ENCODE measurements around the gene ATP1A4.
"Not testable (repeated sequence)": the region's sequence is repeated elsewhere in the genome, so short reads cannot be mapped to it uniquely, and the experiment has no call there.

The ATP1A4 gene

DNA sequence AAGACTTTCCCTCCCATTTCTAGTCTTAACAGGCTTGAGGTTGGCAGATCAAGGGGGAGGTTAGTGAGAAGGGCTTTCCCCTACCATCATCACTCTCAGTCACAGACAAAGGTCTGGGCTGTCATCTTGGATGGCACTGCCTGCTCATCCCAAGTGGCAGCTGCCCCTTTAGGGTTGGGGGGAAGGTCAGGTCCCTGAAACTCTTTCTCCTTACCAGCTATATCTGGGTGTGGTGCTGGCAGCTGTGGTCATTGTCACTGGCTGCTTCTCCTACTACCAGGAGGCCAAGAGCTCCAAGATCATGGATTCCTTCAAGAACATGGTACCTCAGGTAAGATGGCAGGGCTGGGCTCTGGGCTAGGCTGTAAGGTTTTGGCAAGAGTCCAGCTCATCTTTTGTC is 27.7 kb upstream of the ATP1A4 start:
- DNase-seq (ENCODE audit: low read depth in 2 of 2): no peak

DNA sequence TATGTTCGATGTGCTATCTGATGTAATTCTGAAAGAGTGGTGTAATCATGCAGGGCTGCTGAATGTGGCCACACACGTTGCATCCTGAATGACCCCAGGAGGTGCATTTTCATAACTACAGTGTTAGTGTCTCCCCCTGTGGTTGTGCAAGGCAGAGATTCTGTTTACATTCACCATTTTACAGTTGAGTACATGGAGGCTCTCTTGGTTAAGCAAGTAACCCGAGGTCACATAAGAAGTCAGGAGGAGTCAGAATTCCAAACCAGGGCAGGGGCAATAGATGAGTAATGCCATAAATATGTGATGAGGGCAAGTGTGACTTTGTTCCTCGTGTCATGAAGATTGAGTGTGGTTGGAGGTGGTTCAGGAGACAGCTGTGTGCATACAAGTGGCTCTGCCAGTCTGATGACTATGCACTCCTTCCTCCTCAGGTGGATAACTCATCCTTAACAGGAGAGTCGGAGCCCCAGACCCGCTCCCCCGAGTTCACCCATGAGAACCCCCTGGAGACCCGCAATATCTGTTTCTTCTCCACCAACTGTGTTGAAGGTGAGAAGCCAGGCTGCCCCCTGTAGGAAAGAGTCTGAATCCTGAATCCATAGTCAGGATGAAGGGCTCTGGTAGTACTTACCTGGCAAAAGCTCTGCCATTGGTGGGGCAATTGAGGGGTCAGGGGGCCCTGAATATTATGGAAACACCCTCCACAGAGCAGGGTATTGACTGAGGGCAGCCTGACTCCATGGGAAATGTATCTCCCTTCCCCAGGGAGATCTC is 26.5 kb upstream of the ATP1A4 start:
- DNase-seq (ENCODE audit: low read depth in 2 of 2): no peak

DNA sequence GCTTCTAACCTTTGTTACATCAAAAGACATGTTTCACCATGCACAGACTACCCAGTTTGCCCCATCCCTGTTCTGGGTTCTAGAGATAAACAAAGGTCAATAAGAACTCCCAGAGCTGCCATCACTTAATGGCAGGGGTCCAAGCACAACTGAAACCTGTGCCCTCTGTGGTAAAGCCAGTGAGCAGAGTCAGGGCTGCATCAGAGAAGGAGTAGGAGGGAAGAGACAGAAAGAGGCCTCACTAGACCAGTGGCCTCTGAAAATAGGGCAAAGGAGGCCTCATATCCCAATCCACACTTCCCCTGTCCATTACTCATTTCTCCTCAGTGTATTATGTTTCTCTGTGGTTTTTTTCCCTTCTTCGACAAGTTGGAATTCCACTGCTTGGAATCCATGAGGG is 25.7 kb upstream of the ATP1A4 start:
- no peak for DNase-seq (ENCODE audit: low read depth in 2 of 2)

DNA sequence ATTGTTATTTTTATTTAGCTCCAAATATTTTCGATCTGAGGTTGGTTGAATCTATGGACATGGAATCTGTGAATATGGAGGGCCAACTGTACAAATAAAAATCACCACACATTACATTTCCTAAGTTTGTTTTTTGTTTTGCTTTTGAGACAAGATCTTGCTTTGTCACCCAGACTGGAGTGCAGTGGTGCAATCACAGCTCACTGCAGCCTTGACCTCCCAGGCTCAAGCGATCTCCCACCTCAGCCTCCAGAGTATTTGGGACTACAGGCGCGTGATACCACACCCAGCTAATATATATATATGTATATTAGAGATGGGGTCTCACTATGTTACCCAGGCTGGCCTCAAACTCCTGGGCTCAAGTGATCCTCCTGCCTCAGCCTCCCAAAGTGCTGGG is 25.1 kb upstream of the ATP1A4 start:
- not testable (repeated sequence) for DNase-seq (ENCODE audit: low read depth in 2 of 2)

DNA sequence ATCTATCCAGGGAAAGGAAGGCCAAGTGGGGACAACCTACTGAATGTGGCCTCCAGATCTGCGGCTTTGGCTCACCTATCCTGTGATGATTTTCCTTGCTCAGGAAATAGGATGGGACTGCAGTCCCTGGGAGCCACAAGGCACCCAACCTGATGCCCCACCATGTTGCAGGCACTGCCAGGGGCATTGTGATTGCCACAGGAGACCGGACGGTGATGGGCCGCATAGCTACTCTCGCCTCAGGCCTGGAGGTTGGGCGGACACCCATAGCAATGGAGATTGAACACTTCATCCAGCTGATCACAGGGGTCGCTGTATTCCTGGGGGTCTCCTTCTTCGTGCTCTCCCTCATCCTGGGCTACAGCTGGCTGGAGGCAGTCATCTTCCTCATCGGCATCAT is 24.0 kb upstream of the ATP1A4 start:
- no peak for DNase-seq (ENCODE audit: low read depth in 2 of 2)

DNA sequence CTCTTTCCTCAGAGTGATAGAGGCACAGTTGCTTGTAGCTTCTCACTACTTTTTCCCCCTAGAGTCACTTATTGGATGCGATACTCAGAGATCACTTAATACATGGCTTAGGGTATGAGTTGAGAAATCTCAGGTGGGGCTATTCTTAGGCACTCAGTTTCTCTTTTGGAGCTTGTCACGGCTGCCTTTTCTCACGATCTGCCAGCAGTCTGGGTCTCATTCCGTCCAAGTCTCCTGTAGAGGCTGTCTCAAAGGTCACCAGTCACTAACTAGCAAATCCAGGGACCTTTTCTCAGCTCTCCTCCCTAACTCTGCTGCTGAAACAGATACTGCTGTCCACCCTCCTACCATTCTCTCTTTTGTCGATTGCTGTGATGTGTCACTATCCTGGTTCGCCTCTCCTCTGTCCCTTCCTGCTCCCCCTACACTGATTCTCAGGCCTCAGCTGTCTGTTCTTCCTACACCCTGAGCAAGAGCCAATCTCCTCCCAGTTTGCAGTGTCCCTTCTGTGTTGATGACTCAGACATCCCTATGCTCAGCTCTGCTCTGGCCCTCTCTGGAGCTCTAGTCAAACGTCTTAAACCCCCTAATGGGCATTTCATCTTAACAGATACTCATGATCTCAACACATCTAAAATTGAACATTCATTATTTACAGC is 23.4 kb upstream of the ATP1A4 start:
- DNase-seq (ENCODE audit: low read depth in 2 of 2): no peak

DNA sequence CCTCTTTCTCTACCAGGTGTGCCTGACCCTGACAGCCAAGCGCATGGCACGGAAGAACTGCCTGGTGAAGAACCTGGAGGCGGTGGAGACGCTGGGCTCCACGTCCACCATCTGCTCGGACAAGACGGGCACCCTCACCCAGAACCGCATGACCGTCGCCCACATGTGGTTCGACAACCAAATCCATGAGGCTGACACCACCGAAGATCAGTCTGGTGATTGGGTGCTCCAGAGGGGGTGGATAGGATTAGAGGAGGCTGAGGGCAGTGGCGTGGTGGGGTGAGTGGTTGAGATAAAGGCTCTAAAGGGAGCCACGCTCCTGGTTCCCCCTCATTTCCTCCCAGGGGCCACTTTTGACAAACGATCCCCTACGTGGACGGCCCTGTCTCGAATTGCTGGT is 22.8 kb upstream of the ATP1A4 start:
- DNase-seq (ENCODE audit: low read depth in 2 of 2): no peak

DNA sequence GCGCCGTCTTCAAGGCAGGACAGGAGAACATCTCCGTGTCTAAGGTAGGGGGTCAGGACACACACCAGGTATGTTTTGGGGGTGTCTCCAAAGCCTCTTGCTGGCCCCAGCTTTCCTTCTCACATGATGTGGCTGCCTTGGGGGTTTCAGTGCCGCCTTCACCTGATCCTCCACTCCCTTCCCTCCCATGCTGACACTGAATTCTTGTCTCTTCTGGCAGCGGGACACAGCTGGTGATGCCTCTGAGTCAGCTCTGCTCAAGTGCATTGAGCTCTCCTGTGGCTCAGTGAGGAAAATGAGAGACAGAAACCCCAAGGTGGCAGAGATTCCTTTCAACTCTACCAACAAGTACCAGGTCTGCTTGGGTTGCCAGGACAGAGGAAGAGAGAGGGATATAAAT is 22.4 kb upstream of the ATP1A4 start:
- DNase-seq (ENCODE audit: low read depth in 2 of 2): no peak

DNA sequence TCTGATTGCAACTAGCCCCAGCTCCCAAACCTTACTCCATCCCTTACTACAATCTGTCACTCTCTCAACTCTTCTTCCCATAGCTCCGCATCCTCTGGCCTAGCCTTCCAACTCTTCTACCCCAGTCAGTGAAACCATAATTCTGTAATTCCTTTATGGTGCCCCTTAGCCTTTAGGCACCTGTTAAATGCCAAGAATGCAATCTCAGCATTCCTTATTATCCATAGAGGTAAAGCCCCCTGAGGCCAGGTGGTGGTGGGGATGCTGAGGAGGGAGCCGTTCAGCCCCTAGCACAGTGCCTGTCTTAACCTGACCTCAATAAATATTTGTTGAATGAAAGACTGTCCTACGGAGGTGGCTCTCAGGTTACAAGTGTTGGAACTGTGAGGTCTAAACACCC is 21.8 kb upstream of the ATP1A4 start:
- no peak for DNase-seq (ENCODE audit: low read depth in 2 of 2)

DNA sequence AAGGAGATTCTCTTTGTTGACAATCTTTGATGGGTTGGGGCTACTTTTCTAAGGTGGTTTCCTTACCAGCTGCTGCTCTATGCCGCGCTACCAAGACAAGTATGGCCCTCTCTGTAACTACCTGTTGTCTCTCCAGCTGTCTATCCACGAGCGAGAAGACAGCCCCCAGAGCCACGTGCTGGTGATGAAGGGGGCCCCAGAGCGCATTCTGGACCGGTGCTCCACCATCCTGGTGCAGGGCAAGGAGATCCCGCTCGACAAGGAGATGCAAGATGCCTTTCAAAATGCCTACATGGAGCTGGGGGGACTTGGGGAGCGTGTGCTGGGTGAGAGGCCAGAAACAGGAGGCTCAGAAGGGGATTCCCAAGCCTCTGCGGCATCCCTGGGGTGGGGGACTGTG is 21.4 kb upstream of the ATP1A4 start:
- no peak for DNase-seq (ENCODE audit: low read depth in 2 of 2)

DNA sequence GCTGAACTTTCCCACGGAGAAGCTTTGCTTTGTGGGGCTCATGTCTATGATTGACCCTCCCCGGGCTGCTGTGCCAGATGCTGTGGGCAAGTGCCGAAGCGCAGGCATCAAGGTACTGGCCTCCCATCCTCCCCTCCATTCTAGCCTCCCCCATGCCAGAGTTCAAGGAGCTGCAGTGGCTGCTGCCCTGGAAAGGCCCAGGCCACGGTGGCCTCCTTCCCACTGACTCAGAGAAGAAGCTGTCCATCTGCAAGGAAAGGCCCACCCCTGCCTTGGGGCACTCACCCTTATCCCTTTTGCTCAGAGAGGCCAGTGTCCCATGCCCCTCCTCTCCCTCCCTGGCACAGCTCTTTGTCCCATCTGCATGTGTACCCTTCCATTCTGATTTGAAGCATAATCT is 20.9 kb upstream of the ATP1A4 start:
- no peak for DNase-seq (ENCODE audit: low read depth in 2 of 2)

DNA sequence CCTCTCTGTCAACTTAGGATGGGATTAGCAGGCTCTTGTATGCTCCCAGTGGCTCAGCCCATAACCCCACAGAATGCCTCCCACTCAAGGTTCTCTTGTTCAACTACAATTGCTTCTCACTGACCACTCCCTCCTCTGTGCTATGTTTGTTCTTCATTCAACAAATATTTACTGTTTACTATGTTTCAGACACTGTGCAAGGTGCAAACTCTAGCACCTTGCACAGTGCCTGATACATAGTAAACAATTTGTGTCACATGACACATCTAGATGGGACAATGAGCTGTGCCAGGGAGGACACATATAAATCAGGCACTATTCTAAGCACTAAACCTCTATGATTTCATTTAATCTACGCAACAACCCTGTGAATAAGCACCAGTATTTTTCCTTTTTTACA is 20.5 kb upstream of the ATP1A4 start:
- no peak for DNase-seq (ENCODE audit: low read depth in 2 of 2)

DNA sequence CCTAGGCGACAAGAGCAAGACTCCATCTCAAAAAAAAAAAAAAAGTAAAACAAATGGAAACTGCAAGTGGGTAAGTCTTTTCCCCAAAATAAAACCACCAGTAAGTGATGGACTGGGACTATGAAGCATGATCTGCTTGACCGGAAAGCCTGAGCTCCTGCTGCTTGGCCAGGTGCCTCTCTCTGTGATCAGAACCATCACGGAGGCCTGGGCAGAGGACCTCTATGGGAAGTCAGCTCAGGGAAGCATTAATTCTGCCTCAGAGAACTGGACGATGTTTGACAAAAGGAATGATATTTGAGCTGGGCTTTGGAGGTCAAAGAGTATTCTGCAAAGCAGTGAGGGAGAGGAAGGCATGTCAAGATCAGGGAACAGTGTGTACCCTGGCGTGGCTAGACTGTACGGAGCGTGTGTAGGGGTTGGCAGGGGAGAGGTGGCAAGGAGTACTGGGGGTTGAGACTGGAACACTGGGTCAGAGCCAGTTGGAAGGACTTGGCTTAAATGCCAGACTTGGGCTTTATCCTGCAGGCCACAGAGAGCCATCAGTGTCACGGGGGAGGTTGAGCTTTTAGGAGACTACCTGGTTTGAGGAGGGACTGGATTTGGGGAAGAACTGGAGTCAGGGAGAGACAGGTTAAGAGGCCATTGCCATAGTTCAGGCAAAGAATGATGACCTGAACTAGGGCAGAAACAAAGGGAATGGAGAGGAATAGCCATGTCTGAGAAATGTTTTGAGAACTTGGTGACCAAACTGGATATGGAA is 19.4 kb upstream of the ATP1A4 start:
- DNase-seq (ENCODE audit: low read depth in 2 of 2): no peak

DNA sequence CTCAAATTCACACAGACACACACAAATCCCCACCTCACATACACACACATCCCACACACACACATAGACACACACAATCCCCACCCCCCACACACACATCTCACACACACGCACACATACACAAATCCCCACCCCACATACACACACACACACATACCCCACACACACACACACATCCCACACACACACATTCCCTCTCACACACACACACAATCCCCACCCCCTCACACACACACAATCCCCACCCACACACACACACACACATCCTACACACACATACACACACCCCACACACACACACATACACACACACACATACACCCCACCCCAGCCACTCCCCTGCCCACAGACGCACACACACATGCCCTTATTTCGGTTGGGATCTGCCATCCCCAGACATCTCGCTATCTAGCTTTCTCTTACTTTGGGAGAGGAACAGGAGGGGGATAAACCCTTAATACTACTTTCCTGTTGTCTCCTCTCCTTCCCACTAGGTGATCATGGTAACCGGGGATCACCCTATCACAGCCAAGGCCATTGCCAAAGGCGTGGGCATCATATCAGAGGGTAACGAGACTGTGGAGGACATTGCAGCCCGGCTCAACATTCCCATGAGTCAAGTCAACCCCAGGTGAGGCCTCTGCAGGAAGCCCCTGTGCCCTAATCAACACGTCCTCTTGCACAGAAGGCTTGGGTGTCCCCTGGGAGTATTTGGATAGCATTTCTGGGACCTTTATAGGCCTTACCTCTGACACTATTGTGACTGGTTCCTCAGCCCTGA is 17.2 kb upstream of the ATP1A4 start:
- no peak for DNase-seq (ENCODE audit: low read depth in 2 of 2)

DNA sequence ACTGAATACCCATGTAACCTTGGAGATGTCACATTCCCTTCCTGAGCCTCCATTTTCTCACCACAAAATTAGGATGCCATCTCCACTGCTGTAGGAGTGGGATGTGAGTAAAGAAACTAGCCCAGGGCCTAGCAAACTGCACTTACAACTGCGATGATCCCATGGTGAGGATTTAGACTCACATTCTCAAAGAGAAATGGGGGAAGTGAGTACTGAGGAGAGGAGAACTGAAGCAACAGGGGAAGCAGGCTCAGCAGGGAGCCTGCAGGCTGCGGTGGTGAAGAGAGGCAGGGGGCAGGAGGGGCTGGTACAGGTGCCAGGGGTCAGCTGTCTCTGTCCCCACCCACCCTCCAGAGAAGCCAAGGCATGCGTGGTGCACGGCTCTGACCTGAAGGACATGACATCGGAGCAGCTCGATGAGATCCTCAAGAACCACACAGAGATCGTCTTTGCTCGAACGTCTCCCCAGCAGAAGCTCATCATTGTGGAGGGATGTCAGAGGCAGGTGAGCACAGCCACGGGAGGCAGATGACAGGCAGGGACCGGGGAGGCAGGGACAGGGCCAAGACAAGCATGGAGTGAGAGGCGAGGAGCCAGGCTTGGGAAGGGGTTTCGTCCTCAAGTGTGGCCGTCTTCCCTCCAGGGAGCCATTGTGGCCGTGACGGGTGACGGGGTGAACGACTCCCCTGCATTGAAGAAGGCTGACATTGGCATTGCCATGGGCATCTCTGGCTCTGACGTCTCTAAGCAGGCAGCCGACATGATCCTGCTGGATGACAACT is 16.4 kb upstream of the ATP1A4 start:
- DNase-seq (ENCODE audit: low read depth in 2 of 2): no peak

DNA sequence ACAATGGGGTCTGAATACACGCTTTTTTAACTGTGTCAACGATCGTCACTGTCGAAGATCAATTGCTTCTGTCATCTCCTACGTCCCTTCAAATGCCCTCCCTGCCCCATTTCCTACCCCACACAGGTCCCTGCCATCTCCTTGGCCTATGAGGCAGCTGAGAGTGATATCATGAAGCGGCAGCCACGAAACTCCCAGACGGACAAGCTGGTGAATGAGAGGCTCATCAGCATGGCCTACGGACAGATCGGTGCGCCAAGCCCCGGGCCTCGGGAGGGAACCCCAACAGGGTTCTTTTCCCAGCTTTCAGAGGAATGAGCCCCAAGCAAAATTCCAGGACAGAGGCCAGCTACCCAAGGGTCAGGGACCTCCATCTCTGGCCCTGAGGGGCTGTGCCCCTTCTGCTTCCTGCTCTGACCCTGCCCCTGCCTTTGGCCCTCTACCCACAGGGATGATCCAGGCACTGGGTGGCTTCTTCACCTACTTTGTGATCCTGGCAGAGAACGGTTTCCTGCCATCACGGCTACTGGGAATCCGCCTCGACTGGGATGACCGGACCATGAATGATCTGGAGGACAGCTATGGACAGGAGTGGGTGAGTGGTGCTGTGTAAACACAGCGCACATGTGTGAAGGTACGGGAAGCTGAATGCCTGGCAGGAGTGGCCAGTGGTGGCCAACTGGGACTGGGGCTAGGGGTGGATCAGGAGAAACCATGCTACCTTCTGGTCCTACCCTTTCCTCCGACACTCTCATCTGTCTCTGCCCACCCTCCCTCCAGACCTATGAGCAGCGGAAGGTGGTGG is 15.1 kb upstream of the ATP1A4 start:
- DNase-seq (ENCODE audit: low read depth in 2 of 2): no peak

DNA sequence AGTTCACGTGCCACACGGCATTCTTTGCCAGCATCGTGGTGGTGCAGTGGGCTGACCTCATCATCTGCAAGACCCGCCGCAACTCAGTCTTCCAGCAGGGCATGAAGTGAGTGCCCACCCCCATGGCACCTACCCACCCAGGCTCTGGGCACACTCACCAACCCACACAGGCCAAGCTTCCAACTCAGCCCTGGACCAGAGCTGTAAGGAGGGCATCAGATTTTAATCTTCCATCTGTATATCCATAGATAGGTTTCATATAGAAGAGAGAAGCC is 14.5 kb upstream of the ATP1A4 start:
- no peak for DNase-seq (ENCODE audit: low read depth in 2 of 2)

DNA sequence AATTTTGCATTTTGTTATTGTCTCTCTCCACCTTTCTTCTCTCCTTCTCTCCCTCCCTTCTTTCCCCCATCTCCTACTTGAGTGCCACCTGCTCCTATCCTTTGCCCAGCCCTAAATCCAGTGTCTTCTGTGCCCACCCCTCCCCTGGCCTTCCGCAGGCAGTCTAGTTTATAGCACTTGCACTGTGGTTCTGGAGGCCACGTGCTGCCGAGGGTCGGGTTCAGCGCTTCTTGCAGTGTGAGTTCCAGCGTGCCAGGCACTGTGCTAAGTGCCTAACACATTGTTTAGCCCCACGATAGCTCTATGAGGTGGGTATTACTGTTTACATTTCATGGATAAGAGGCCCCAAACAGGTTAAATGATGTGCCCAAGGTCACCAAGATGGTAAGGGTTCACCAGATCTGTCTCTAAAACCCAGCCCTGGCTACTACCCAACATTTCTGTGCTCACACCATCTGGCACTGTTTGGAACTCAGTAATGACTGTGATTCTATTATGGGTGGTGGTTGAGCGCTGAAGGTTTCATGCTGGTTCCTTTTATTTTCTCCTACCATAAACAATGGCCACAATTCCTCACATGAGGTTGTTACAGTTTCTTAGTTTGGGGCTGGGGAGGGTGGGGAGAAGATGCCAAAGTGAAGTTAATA is 14.1 kb upstream of the ATP1A4 start:
- no peak for DNase-seq (ENCODE audit: low read depth in 2 of 2)

DNA sequence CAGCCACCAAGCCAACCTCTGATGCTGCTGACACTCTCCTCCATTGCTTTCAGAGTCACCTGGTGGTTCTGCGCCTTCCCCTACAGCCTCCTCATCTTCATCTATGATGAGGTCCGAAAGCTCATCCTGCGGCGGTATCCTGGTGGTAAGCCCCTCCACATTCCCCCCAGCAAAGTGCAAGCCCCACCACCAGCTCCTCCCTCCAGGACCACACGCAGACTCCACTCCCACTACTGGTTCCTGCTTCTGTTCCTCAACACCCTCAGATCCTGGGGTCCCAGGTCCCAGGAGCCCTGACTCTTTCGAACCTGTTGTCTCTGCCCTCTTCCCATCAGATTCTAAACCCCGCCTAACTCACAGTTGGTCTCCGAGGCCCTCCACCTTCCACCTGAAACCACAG is 11.6 kb upstream of the ATP1A4 start:
- DNase-seq (ENCODE audit: low read depth in 2 of 2): no peak

DNA sequence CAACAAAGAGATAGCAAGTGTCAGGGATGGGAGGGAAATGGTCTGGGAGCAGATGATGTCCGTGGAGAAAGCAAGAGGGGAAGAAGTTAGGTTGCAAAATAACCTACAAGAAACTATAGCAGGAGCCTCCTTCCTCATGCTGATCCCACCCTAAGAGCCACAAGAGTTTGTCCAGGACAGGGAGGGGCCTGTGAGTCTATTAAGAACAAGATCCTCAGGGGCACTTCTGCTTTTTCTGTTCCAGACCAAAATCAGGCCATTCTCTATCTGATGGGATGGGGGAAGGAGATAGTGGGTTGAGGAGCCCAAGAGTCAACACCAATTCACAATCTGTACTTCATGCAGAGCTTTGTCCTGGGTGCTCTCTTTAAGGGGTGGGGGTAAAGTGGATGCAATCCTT is 7.7 kb upstream of the ATP1A4 start:
- DNase-seq (ENCODE audit: low read depth in 2 of 2): no peak
